Fibroblast of skin of right biceps (primary cell): ENCODE measurements around the gene FHL1.

Experiments used
- DNase-seq: peaks from one replicate; pipeline ENCODE4 v3.0.0-alpha.2; 2013

Gene FHL1

GRCh38 chrX:136189222-136189621, 41.9 kb downstream of the FHL1 start:
- DNase-seq = no peak

GRCh38 chrX:136190038-136190713, 42.8 kb downstream of the FHL1 start:
- DNase-seq = no peak

GRCh38 chrX:136191171-136191570, 43.8 kb downstream of the FHL1 start:
- no peak for DNase-seq

- no peak for DNase-seq
Observed at GRCh38 chrX:136192135-136192534, 44.8 kb downstream of the FHL1 start.

GRCh38 chrX:136192839-136193414, 45.6 kb downstream of the FHL1 start:
- peak; percentile 74 for DNase-seq

- DNase-seq = no peak
Observed at GRCh38 chrX:136193771-136194170, 46.4 kb downstream of the FHL1 start.

GRCh38 chrX:136194536-136194935, 47.2 kb downstream of the FHL1 start:
- no peak for DNase-seq

GRCh38 chrX:136195247-136195646, 47.9 kb downstream of the FHL1 start:
- DNase-seq = no peak

GRCh38 chrX:136196691-136197155, 49.4 kb downstream of the FHL1 start:
- DNase-seq = peak; percentile 74

- no peak for DNase-seq
Observed at GRCh38 chrX:136198010-136198409, 50.7 kb downstream of the FHL1 start.

- DNase-seq = no peak
Observed at GRCh38 chrX:136198678-136199243, 51.4 kb downstream of the FHL1 start.

GRCh38 chrX:136199365-136199764, 52.0 kb downstream of the FHL1 start:
- DNase-seq = no peak

GRCh38 chrX:136200466-136200865, 53.1 kb downstream of the FHL1 start:
- DNase-seq = peak; percentile 60

GRCh38 chrX:136201601-136202000, 54.3 kb downstream of the FHL1 start:
- no peak for DNase-seq

GRCh38 chrX:136202889-136203288, 55.6 kb downstream of the FHL1 start:
- DNase-seq = peak; percentile 71

- DNase-seq = no peak
Observed at GRCh38 chrX:136203438-136203837, 56.1 kb downstream of the FHL1 start.

- DNase-seq = no peak
Observed at GRCh38 chrX:136203951-136204350, 56.6 kb downstream of the FHL1 start.

- DNase-seq = peak; percentile 64
Observed at GRCh38 chrX:136204571-136204970, 57.2 kb downstream of the FHL1 start.

- DNase-seq = no peak
Observed at GRCh38 chrX:136205882-136206380, 58.6 kb downstream of the FHL1 start.

- no peak for DNase-seq
Observed at GRCh38 chrX:136206916-136207315, 59.6 kb downstream of the FHL1 start.

GRCh38 chrX:136207546-136207945, 60.2 kb downstream of the FHL1 start:
- no peak for DNase-seq

GRCh38 chrX:136209016-136209738, 61.8 kb downstream of the FHL1 start:
- peak; percentile 52 for DNase-seq

- no peak for DNase-seq
Observed at GRCh38 chrX:136209751-136210150, 62.4 kb downstream of the FHL1 start.

GRCh38 chrX:136210243-136210642, 62.9 kb downstream of the FHL1 start:
- peak; percentile 70 for DNase-seq
